ENCODE results near the gene DNAJC13. TPM values are rescaled to one million over a fixed set of nuclear protein-coding genes. Genes with fewer than 3 reads are reported as not detected.

DNAJC13 gene
- total and polyA plus RNA-seq, 2 of the 8 experiments (the other 6 are each of a cell fraction or from before 2014, with no cell fraction given): 7.9 to 28.8 TPM

DNA sequence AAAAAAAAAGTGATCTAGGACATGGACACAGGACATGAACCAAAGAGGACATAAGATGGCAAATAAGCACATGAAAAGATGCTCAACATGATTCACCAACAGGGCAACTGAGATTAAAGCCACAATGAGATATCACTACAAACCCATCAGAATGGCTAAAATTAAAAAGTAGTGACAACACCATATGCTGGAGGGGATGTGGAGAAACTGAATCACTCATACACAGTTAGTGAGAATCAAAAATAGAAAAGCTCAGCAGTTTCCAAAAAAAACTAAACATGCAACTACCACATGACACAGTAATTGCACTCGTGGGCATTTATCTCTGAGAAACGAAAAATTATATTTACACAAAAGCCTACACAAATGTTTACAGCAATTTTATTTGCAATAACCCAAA, 151.9 kb downstream of the DNAJC13 start (continued):
- TF ChIP-seq, protein P1, sequence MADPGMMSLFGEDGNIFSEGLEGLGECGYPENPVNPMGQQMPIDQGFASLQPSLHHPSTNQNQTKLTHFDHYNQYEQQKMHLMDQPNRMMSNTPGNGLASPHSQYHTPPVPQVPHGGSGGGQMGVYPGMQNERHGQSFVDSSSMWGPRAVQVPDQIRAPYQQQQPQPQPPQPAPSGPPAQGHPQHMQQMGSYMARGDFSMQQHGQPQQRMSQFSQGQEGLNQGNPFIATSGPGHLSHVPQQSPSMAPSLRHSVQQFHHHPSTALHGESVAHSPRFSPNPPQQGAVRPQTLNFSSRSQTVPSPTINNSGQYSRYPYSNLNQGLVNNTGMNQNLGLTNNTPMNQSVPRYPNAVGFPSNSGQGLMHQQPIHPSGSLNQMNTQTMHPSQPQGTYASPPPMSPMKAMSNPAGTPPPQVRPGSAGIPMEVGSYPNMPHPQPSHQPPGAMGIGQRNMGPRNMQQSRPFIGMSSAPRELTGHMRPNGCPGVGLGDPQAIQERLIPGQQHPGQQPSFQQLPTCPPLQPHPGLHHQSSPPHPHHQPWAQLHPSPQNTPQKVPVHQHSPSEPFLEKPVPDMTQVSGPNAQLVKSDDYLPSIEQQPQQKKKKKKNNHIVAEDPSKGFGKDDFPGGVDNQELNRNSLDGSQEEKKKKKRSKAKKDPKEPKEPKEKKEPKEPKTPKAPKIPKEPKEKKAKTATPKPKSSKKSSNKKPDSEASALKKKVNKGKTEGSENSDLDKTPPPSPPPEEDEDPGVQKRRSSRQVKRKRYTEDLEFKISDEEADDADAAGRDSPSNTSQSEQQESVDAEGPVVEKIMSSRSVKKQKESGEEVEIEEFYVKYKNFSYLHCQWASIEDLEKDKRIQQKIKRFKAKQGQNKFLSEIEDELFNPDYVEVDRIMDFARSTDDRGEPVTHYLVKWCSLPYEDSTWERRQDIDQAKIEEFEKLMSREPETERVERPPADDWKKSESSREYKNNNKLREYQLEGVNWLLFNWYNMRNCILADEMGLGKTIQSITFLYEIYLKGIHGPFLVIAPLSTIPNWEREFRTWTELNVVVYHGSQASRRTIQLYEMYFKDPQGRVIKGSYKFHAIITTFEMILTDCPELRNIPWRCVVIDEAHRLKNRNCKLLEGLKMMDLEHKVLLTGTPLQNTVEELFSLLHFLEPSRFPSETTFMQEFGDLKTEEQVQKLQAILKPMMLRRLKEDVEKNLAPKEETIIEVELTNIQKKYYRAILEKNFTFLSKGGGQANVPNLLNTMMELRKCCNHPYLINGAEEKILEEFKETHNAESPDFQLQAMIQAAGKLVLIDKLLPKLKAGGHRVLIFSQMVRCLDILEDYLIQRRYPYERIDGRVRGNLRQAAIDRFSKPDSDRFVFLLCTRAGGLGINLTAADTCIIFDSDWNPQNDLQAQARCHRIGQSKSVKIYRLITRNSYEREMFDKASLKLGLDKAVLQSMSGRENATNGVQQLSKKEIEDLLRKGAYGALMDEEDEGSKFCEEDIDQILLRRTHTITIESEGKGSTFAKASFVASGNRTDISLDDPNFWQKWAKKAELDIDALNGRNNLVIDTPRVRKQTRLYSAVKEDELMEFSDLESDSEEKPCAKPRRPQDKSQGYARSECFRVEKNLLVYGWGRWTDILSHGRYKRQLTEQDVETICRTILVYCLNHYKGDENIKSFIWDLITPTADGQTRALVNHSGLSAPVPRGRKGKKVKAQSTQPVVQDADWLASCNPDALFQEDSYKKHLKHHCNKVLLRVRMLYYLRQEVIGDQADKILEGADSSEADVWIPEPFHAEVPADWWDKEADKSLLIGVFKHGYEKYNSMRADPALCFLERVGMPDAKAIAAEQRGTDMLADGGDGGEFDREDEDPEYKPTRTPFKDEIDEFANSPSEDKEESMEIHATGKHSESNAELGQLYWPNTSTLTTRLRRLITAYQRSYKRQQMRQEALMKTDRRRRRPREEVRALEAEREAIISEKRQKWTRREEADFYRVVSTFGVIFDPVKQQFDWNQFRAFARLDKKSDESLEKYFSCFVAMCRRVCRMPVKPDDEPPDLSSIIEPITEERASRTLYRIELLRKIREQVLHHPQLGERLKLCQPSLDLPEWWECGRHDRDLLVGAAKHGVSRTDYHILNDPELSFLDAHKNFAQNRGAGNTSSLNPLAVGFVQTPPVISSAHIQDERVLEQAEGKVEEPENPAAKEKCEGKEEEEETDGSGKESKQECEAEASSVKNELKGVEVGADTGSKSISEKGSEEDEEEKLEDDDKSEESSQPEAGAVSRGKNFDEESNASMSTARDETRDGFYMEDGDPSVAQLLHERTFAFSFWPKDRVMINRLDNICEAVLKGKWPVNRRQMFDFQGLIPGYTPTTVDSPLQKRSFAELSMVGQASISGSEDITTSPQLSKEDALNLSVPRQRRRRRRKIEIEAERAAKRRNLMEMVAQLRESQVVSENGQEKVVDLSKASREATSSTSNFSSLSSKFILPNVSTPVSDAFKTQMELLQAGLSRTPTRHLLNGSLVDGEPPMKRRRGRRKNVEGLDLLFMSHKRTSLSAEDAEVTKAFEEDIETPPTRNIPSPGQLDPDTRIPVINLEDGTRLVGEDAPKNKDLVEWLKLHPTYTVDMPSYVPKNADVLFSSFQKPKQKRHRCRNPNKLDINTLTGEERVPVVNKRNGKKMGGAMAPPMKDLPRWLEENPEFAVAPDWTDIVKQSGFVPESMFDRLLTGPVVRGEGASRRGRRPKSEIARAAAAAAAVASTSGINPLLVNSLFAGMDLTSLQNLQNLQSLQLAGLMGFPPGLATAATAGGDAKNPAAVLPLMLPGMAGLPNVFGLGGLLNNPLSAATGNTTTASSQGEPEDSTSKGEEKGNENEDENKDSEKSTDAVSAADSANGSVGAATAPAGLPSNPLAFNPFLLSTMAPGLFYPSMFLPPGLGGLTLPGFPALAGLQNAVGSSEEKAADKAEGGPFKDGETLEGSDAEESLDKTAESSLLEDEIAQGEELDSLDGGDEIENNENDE (IDR thresholded peaks at IDR 0.05; ENCODE audit: insufficient replicate concordance, low read length): no peak
- no peak for TF ChIP-seq ASH2L (IDR thresholded peaks at IDR 0.05; ENCODE audit: low read length)
- TF ChIP-seq, protein P2, sequence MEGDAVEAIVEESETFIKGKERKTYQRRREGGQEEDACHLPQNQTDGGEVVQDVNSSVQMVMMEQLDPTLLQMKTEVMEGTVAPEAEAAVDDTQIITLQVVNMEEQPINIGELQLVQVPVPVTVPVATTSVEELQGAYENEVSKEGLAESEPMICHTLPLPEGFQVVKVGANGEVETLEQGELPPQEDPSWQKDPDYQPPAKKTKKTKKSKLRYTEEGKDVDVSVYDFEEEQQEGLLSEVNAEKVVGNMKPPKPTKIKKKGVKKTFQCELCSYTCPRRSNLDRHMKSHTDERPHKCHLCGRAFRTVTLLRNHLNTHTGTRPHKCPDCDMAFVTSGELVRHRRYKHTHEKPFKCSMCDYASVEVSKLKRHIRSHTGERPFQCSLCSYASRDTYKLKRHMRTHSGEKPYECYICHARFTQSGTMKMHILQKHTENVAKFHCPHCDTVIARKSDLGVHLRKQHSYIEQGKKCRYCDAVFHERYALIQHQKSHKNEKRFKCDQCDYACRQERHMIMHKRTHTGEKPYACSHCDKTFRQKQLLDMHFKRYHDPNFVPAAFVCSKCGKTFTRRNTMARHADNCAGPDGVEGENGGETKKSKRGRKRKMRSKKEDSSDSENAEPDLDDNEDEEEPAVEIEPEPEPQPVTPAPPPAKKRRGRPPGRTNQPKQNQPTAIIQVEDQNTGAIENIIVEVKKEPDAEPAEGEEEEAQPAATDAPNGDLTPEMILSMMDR (IDR thresholded peaks at IDR 0.05; ENCODE audit: control extremely low read depth in 1 of 3, insufficient read depth in 1 of 3, low read depth in 1 of 3, low read length in 3 of 3): no peak
- TF ChIP-seq TCF12 (IDR thresholded peaks at IDR 0.05; ENCODE audit: low read depth, low read length): no peak
